K562 (cell line): ENCODE measurements around the gene SLC30A1. TPM values are rescaled to one million over a fixed set of nuclear protein-coding genes. Genes with fewer than 3 reads are reported as not detected.

Experiments used
- ARHGAP35 ChIP-seq: fragments of 450-650 bp; IDR thresholded peaks from 2 replicates; pipeline ENCODE4 v1.6.1; 2018; ENCODE audit not compliant: partially characterized antibody
- KAT2B ChIP-seq: IDR thresholded peaks from one replicate; pipeline ENCODE4 v1.6.1; 2012; ENCODE audit warnings: low read depth, mild to moderate bottlenecking, control low read depth, inconsistent platforms, low read length, moderate library complexity
- KLF13 ChIP-seq: fragments of 450-650 bp; IDR thresholded peaks from 2 replicates; pipeline ENCODE4 v1.6.1; 2016; ENCODE audit warnings: missing genetic modification characterization, low read depth, mild to moderate bottlenecking, missing compliant biosample characterization, moderate library complexity, borderline replicate concordance
- MTF1 ChIP-seq: fragments of 250-450 bp; sonication (Bioruptor Pico); IDR thresholded peaks from 2 replicates; pipeline ENCODE4 v1.9.0; 2021; ENCODE audit warnings: moderate library complexity, mild to moderate bottlenecking, inconsistent platforms, borderline replicate concordance
- PATZ1 ChIP-seq: fragments of 250-450 bp; sonication (Bioruptor Pico); IDR thresholded peaks from 2 replicates; pipeline ENCODE4 v1.5.0; 2020; ENCODE audit warnings: mild to moderate bottlenecking, borderline replicate concordance
- RBM17 ChIP-seq: fragments of 200-400 bp; formaldehyde crosslinking; IDR thresholded peaks from 2 replicates; pipeline ENCODE4 v1.6.1; 2017; ENCODE audit warnings: low read depth, mild to moderate bottlenecking, low read length, borderline replicate concordance
- TCF7L2 ChIP-seq: fragments of 150-350 bp; IDR thresholded peaks from 2 replicates; pipeline ENCODE4 v1.6.1; 2016; ENCODE audit warnings: low read depth, mild to moderate bottlenecking, low read length, moderate library complexity
- ZC3H11A ChIP-seq: IDR thresholded peaks from 2 replicates; pipeline ENCODE4 v1.6.1; 2012; ENCODE audit warnings: low read depth, low read length, improper control_type of control experiment
- ZNF318 ChIP-seq, 2 experiments: fragments of 450-650 bp; IDR thresholded peaks; 2 replicates each; pipeline ENCODE4 v1.6.1; 2016; ENCODE audit warnings: mild to moderate bottlenecking in 2 of 2, borderline replicate concordance in 1 of 2, low read depth in 1 of 2, moderate library complexity in 1 of 2
- ZNF41 ChIP-seq: fragments of 250-450 bp; sonication (Bioruptor Pico); conservative IDR thresholded peaks from 2 replicates; pipeline ENCODE4 v1.4.0; 2020; ENCODE audit warnings: mild to moderate bottlenecking
- ZNF518B ChIP-seq: fragments of 250-450 bp; sonication (Bioruptor Pico); IDR thresholded peaks from 2 replicates; pipeline ENCODE4 v1.5.0; 2021; ENCODE audit warnings: mild to moderate bottlenecking, moderate library complexity
- polyA plus RNA-seq, 8 experiments: library from polyadenylated mRNA; depleted of rRNA in 4 of 8; stranded (reverse) in 5 of 8; unstranded in 3 of 8; fragments of >200 nt; fragmentation: Nextera tagmentation in 2 of 8; fragmentation: Illumina TruSeq in 1 of 8; extraction: Ambion mirVana in 2 of 8; extraction: Trizol in 1 of 8; gene quantifications; 2 replicates each; pipeline versions ENCODE4 v1.2.1 to v1.2.3, GENCODE V29; 2011 to 2014; ENCODE audit warnings: inconsistent platforms in 1 of 8, missing spikeins in 1 of 8
- total RNA-seq, 7 experiments: library from RNA; depleted of rRNA in 6 of 7; stranded (reverse); fragments of >200 nt in 6 of 7; fragmentation: Illumina TruSeq in 2 of 7; extraction: Trizol in 2 of 7; gene quantifications; 2 replicates each; pipeline versions ENCODE4 v1.2.1 to v1.2.3, GENCODE V29; 2011 to 2021; ENCODE audit warnings: low replicate concordance in 1 of 7

SLC30A1 gene
- total and polyA plus RNA-seq, 9 of the 15 experiments (the other 6 are each of a cell fraction or from before 2014, with no cell fraction given), result 4.1 to 14.4 (median 6.6) TPM

- TF ChIP-seq ZNF518B (CRISPR knock-in tag) (no peak), PATZ1 (CRISPR knock-in tag) (no peak), KLF13 (tag) (peak; percentile 14; the same call in 1 of the 2 replicates), ARHGAP35 (no peak), KAT2B (no peak), ZNF318 (IDR thresholded peaks at IDR 0.05; ENCODE audit: borderline replicate concordance in 1 of 2, low read depth in 1 of 2) (no peak), TCF7L2 (no peak), RBM17 (no peak), ZC3H11A (no peak), MTF1 (no peak), ZNF41 (CRISPR knock-in tag) (no peak)
These were observed 932 bp downstream of the SLC30A1 start (continued) for GRCh38 chr1:211577819-211578639.
